HG03108 (cell line): ENCODE measurements around the gene SP5.
"Not testable (repeated sequence)": the region's sequence is repeated elsewhere in the genome, so short reads cannot be mapped to it uniquely, and the experiment has no call there.

Experiments
- ATAC-seq: cut with Tn5 transposase; IDR thresholded peaks from one replicate; pipeline ENCODE4 v1.9.1; 2021; ENCODE audit warnings: moderate library complexity; ENCODE audit not compliant: unreplicated experiment

SP5 gene

DNA sequence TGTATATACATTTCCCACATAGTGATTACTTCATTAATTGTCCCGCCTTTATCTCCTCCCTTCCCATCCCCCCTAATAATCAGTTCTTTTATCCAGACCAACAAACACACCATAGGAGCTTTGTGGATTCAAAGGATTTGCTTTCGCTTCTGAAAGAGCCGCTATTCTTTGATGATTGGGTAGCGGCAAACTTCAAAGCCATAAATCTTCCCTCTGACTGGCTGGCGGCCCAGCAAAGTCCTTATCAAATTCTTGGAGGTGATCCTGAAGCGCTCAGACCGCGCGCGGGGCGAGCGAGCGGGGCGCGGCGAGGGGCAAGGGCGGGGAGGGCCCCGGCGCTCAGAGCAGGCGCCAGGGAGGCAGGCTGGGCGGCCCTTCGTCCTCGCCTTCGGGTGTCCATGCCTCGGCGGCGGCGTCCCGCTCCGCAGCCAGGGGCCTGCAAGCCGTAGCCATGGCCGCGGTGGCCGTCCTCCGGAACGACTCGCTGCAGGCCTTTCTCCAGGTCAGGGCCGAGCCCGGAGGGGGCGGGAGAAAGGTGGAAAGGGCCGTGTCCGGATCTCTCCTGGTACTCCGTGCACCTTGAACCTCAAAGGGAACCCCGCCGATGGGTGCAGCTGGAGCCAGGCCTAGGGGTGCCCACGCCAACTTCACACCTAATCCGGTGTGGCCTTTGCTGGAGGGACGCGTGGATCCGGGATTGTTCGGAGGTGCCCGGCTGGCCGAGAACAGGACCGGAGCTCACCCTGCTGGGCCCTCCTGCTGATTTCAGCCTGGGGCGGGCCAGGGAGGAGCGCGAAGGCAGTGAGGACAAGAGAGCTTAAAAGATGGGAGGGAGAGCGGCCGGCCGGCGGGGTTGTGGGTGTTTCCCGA is at the start of gene SP5:
SP5 (plus strand) TSS at position 276 of the 870 bp plus-strand sequence; CDS start at position 452, 176 bp downstream.
- ATAC-seq = no peak

GRCh38 chr2:170665743-170666142 is 49.4 kb upstream of the SP5 start:
- no peak for ATAC-seq

DNA sequence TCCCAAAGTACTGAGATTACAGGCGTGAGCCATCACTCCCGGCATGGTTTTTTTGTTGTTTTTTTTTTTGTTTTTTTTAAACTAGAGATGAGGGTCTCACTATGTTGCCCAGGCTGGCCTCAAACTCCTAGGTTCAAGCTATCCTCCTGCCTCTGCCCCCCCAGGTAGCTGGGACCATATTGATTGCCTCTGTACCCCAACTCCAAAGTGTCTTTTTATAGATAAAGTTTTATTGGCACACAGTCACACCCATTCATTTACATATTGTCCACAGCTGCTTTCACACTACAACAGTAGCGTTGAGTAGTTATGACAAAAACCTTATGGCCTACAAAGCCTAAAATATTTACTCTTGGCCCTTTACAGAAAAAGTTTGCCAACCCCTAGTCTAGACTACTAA is 45.2 kb upstream of the SP5 start:
- no peak for ATAC-seq

DNA sequence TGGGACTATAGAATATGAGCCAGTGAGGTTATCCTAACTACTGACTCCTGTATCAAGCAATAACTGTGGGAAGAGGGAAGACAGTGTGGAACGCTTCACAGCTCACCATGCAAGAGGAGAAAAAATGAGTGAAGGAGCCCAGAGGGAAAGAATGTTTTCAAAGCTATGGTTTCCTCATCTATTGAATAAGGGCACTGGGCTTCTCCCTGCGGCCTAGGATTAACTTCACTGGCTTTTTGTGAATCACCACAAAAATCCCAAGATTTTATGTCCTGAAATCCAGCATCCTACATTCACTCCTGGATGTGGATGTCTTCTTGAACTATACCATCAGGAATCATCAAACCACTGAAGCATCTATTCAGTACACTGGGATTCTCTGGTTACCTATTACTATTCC is 44.5 kb upstream of the SP5 start:
- ATAC-seq = no peak

DNA sequence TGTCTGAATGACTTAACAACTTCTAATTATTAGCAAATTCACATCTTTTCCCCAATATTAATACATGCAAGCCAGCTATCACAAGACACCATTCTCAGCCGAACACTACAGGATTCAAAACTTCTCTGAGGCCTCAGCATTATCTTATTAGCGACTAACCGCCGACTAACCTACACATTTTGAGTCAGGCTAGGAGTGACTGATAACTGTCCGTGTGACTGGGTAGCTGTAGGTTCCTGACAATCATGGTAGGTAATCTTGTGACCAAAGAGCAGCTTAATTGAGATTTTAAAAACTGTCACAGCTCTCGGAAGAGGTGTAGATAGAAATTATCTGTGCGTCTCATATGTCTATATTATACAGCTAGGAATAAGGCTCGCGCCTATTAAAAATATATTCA is 44.1 kb upstream of the SP5 start:
- no peak for ATAC-seq

DNA sequence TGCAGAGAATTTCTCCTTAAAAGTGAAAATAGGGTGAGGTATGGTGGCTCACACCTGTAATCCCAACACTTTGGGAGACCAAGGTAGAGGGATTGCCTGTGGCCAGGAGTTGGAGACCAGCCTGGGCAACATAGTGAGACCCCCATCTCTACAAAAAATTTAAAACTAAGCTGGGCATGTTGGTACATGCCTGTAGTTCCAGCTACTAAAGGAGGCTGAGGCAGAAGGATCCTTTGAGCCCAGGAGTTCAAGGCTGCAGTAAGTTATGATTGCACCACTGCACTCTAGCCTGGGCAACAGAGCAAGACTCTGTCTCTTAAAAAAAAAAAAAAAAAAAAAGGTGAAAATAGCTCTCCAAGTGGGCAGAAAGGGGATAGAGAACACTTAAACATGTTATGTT is 40.9 kb upstream of the SP5 start:
- not testable (repeated sequence) for ATAC-seq

DNA sequence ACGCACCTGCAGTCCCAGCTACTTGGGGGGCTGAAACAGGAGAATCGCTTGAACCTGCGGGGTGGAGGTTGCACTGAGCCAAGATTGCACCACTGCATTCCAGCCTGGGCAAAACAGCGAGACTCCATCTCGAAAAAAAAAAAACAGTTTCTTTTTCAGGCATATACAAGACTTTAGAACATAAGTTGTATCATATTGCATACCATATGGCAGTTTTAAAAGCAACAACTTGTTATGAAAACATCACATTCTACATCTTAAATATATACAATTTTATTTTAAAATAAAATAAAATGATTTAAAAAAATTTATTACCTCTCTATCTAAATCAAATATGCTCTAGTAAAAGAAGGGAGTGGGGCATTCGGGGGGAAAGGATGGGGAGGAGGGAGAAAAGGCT is 39.4 kb upstream of the SP5 start:
- ATAC-seq = no peak

GRCh38 chr2:170679607-170680079 is 35.5 kb upstream of the SP5 start:
- ATAC-seq = no peak

- peak; percentile 70 for ATAC-seq
Measured at GRCh38 chr2:170680172-170680941, 34.8 kb upstream of the SP5 start.

GRCh38 chr2:170681311-170681710 is 33.8 kb upstream of the SP5 start:
- no peak for ATAC-seq

- no peak for ATAC-seq
Measured at GRCh38 chr2:170685591-170685990, 29.5 kb upstream of the SP5 start.

- no peak for ATAC-seq
Measured at GRCh38 chr2:170689481-170689880, 25.7 kb upstream of the SP5 start.

- ATAC-seq = no peak
Measured at GRCh38 chr2:170690640-170691039, 24.5 kb upstream of the SP5 start.

DNA sequence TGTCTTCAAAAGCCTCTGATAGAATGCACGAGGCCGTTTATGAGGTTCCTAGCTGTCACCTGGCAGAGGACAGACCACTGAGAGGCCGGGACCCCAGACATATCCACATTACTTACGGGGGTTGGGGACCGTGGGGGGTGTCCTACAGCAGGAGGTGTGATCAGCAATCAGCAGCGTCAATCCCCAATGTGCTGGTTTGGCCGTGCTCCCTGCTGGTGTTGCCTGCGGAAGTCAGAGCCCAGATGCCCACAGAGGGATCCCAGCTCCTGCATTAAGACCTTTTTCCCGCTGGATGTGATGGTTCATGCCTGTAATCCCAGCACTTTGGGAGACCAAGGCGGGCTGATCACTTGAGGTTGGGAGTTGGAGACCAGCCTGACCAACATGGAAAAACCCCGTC is 20.8 kb upstream of the SP5 start:
- ATAC-seq = no peak

GRCh38 chr2:170695521-170696410 is 19.4 kb upstream of the SP5 start:
- no peak for ATAC-seq

DNA sequence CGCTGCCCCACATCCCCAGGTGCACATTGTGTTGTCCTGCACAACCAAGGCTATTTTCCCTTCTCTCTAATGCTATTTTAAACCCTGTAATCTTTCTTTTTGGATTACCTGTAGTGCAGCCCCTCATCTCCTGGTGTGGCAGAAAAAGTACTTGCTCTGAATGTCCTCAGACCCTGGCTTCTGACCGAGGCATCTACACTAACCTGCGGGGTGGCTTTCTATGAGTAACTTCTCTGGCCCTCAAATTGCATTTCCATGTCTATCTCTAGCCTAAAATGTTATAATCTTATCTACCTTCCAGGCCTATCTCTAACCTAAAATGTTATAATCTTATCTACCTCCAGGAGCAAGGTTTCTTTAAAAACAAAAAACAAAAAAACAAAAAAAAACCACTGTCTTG is 18.2 kb upstream of the SP5 start:
- no peak for ATAC-seq

DNA sequence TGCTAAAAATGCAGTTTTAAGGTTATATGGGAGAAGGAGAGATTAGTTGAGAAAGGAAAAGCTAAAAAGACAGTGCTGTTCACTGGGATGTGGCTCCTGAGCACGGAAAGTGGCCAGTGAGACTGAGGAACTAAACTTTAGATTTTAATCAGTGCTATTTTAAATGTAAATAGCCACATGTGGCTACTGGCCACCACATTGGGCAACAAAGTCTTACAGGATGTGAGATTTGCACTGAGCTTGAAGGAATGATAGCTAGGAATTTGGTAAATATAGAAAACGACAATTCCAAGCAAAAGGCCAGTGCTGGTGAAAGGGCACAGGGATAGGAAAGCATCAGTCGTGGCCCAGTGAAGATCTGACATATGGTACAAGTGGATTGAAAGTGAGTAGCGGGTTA is 14.1 kb upstream of the SP5 start:
- no peak for ATAC-seq

DNA sequence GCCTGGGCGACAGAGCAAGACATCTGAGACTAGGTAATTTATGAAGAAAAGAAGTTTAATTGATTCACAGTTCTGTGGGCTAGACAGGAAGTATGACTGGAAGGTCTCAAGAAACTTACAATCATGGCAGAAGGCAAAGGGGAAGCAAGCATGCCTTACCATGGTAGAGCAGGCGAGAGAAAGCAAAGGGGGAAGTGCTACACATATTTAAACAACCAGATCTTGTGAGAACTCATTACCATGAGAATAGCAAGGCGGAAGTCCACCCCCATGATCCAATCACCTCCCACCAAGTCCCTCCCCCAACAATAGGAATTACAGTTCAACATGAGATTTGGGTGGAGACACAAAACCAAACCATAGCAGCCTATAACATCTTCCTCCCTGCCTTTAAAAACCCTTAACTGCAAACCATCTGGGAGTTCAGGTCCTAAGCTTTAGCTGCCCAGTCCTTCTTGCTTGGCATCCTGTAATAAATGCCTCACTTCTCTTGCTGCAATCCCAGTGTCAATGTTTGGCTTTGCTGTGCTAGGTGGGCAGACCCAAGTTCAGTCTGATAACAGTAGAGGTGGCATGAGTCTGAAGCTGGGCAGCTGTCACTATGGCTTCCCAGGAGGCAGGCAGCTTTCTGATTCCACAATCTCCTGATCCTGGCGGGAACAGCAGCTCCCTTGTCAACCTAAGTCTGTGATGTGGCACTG is 11.2 kb upstream of the SP5 start:
- ATAC-seq = no peak

DNA sequence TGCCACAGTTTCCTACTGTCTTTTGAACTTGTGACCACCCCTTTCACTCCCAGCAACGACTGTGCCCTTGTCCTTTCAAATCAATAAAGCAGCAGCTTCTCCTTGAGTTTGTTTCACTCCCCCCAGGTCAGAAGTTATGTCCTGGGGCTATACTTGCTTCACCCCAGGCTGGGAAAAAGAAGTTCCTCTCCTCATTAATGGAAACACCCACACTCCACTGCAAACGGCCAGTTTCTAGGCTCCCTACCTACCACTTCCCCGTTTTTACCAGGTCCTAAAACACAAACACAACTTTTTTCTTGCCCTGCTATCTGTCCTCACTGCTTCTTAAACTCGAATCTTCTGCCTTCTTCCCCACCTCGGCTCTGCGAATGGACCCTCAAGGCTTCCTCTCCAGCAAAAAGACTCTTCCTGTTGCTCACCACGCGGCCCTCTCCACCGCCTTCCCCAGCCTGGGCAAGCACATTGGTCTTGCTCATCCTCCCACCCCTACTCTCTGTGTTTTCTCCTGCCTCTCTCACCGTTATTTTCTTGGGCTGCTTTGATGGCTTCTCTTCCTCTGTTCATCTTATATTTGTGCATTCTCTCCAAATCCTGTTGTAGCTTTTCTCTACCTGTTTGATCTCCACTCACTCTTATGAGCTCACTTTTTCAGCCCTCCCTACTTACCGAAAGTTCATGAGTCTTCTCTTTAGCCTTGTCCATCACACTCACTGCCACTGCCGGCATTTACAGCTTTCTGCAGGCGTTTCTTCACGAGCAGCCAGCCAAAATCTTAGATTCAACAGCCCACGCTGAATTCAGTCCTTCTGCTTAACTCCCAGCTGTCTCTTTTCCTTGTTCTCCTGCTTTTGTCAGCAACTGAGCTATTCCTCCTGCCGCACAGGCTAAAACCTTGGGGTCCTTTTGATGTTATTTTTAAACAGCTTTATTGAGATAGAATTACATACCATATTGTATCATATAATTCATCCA is 7.0 kb upstream of the SP5 start:
- no peak for ATAC-seq
